Measurements from ENCODE around the gene CDC40.
"Not testable (repeated sequence)": the region's sequence is repeated elsewhere in the genome, so short reads cannot be mapped to it uniquely, and the experiment has no call there.

The CDC40 gene

GRCh38 chr6:110270165-110270564 lies 89.9 kb downstream of the CDC40 start:
- DNase-seq (ENCODE audit: low read depth, low spot score): no peak

- DNase-seq (ENCODE audit: low read depth, low spot score): no peak
These were observed 91.5 kb downstream of the CDC40 start for GRCh38 chr6:110271732-110272022.

GRCh38 chr6:110272781-110273180 lies 92.6 kb downstream of the CDC40 start:
- not testable (repeated sequence) for DNase-seq (ENCODE audit: low read depth, low spot score)

GRCh38 chr6:110277100-110277665 lies 97.0 kb downstream of the CDC40 start:
- no peak for DNase-seq (ENCODE audit: low read depth, low spot score)
